Activated T-cell treated with anti-CD3 and anti-CD28 coated beads for 48 hours (primary cell): ENCODE data around the gene C15orf39.

Experiments
- DNase-seq: peaks from one replicate; pipeline ENCODE4 v3.0.0-alpha.2; 2020; ENCODE audit warnings: low read depth

Gene C15orf39

DNA sequence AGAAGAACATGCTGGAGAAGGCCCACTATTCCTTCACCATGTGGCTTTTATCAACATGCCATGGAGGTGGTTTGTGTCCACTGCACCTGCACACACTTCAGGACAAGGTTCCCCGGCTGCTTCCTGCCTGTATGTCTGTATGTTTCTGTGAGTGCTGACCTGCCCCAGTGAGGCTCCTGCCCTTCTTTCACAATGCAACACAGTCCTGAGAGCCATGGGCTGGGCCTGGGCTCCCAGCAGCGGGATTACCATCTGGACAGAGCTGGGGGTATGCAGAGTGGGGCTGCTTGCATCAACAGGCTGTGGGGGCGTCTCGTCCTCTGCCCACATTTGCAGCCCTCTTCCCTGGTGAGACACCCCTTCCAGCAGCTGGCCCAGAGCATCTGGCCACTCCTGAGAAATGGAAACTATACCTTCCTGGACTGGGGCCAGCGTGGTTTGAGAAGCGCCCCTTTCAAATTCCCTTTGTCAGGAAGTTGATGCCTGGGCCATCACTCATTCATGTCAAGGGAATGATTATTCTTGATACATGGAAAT lies 29.3 kb upstream of the C15orf39 start:
- DNase-seq = no peak

DNA sequence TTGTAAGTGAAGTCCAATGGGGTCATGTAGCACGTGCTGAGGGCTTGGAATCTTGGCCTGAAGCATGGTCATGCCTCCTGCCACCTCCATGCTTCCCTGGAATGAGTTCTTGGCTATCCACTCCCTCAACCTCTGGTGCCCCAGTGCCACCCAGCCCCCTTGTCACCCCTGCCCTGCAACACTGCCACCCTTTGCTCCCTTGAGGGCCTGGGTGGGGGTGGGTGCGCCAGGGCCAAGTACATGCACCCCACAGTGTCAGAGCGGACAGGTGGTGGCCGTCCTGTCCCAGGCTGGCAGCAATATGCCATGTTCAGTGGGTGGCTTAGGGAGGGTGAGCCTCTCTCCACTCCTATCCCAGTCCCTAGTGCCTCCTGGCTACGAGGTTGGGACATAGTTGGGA lies 27.6 kb upstream of the C15orf39 start:
- DNase-seq = no peak

GRCh38 chr15:75174729-75175128 lies 27.0 kb upstream of the C15orf39 start:
- DNase-seq = no peak

GRCh38 chr15:75176396-75176761 lies 25.3 kb upstream of the C15orf39 start:
- DNase-seq = no peak

DNA sequence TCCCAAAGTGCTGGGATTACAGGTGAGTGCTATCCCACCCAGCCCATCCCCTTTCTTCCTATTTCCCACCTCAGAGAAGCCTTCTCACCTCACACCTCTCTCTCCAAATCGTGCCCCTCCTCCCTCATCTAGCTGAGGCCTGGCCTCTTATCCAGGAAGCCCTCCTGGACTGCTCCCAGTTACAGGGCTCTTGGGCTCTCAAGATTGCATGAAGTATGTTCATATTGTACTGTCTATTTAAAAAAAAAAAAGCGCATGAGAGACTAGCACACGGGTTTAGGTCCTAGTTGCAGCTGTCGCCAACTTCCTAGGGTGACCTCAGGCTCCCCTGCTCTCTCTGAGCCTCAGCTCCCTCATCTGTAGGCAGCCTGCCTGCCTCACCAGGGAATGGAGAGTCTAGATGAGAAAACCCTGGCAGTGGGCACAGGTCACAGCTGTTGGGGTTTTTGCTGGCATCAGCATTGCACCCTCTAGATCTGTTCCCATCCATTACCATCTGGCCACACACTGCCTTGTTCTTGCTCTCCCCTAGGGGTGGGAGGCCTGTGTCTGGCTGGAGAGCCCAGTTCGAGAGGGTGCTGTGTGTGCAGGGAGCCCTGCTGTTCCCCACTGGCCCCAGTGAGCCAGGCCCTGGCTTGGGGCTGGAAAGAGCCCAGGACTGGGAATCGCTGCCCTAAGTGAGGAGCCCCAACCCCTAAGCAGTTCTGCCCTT lies 24.2 kb upstream of the C15orf39 start:
- no peak for DNase-seq

GRCh38 chr15:75178171-75178937 lies 23.3 kb upstream of the C15orf39 start:
- no peak for DNase-seq

DNA sequence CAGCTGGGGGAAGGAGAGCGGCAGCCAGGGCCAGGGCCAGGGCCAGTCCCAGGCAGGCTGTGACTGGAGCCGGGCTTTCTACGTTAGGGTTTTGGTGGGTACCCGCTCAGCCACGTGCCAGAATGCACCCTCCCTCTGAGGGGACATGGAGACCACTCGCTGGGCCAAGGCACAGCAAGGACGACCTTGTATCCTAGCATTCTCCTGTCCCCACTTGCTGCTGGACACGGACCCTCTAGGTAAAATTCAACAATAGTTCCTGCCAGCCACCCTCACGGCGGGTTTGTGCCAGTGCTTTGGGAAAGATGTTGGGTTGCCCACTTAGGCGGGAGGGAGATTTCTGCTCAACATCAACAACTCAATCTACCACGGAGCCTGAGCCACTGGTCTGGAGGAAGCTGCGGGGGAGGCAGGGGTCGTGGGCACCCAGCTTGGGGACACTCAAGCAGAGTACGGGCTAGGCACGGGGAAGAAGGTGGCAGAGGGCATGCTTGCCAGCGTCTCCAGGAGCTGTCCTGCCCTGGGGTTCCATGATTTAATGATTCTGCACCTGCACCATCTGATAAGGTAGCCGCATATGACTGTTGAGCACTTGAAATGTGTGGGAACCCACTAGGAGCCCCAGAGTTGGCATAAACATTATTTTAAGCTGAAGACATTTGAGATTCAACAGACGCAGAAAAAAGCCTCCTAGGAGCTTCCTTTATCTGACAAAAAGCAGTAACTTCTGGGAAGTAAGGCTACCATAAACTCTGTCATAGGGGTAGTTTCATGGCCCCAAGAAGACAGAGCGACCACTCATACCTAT lies 22.5 kb upstream of the C15orf39 start:
- DNase-seq = no peak

- DNase-seq = no peak
These were observed 21.9 kb upstream of the C15orf39 start for GRCh38 chr15:75179746-75180140.

DNA sequence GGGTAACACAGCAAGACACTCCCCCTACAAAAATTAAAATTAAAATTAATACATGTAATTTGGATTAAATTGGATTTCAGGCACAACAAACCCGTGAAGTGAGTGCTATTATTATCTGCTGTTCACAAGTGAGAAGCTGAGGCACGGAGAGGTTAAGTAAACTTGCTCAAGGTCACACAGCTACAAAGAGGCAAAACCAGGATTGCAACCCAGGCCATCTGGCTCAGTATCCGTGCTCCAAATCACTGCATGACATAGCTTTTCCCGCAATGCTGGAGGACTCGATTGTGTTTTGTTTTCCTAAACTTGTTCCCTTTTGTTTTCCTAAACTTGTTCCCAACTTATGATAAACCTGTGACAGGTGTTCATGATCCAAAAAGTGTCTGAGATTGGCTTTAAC lies 19.9 kb upstream of the C15orf39 start:
- DNase-seq = no peak

GRCh38 chr15:75182187-75183131 lies 19.2 kb upstream of the C15orf39 start:
- no peak for DNase-seq

GRCh38 chr15:75185271-75186029 lies 16.2 kb upstream of the C15orf39 start:
- no peak for DNase-seq

DNA sequence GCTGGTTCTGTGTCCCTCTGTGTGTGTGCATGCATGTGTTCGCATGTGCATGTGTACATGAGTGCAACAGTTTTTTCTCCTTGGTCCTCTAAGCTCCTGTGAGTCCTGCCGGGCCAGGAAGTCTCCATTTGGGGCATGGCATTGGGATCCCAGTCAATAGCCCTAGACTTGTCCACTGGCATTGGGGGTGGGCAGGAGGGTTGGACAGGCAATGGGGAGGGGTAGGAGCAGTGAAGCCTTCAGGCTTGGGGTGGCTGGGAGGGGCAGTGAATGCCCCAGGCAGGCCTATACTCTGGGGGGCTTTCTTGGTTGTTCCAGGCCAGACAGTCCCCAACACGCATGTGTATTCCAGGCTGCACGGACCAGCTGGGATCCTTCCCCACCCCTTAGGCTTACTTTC lies 15.6 kb upstream of the C15orf39 start:
- no peak for DNase-seq

GRCh38 chr15:75188499-75188898 lies 13.2 kb upstream of the C15orf39 start:
- DNase-seq = no peak

DNA sequence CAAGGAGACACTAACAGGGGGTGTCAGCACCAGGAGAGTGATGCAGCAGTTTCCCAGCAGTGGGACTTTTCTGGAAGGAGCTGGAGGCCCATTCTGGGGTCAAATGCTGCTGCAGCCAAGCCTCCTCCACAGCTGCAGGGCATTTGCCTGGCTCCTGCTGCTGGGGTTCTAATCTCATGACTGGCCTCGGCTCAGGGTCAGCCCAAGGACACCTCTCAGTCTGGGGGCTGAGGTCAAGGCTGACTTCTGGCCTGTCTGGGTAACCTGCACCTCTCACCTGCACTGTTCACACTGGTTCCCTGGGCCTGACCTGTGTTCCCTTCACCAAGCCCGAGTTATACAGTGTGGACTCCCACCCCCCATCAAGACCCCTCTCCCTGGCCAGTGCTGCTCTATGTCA lies 10.4 kb upstream of the C15orf39 start:
- no peak for DNase-seq

- DNase-seq = no peak
These were observed 9.4 kb upstream of the C15orf39 start for GRCh38 chr15:75192307-75192706.

DNA sequence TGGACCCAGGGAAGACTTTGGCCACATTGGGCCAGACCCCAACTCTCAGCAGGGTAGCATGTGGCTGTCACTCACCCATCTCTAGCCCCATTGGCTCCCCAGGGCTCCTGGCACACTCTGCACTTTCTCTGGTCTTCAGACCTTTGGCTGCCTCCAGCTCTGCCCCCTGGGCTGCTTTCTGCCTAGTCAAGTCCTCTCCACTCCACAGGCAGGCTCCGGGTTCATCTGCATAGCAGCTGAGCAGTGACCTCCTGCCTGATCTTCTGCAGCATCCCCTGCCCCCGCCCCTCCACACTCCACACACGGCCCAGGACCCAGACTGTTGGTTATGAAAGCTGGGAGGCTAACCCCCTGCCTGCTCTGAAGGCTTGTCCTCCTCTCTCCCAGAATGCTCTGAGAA lies 8.4 kb upstream of the C15orf39 start:
- DNase-seq = no peak

- no peak for DNase-seq
These were observed 7.7 kb upstream of the C15orf39 start for GRCh38 chr15:75193976-75194375.

DNA sequence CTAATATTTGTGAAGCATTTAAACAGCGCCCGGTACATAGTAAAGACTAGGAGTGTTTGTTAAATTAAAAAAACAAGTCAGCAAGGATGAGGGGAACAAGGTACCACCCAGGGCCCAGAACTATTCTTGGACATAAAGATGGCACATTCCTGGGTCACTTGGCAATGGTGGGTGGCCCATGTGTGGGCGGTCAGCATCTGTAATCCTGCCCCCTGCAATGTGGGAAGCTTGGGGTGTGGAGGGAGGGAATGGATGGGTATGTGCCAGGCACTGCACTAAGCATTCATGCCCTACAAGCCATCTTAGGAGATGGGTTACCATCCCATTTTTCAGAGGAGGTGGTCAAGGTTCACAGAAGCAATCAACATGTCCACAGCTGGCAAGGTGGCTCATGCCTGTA lies 7.3 kb upstream of the C15orf39 start:
- DNase-seq = no peak

GRCh38 chr15:75195122-75195765 lies 6.4 kb upstream of the C15orf39 start:
- no peak for DNase-seq

- no peak for DNase-seq
These were observed 5.9 kb upstream of the C15orf39 start for GRCh38 chr15:75195766-75196241.
